ENCODE results near the gene CCDC142. TPM values are rescaled to one million over a fixed set of nuclear protein-coding genes. Genes with fewer than 3 reads are reported as not detected.

Gene CCDC142
- polyA plus RNA-seq, 1 donor (not counting 4 experiments of a cell fraction or from before 2014, with no cell fraction given), result 4.7 TPM

DNA sequence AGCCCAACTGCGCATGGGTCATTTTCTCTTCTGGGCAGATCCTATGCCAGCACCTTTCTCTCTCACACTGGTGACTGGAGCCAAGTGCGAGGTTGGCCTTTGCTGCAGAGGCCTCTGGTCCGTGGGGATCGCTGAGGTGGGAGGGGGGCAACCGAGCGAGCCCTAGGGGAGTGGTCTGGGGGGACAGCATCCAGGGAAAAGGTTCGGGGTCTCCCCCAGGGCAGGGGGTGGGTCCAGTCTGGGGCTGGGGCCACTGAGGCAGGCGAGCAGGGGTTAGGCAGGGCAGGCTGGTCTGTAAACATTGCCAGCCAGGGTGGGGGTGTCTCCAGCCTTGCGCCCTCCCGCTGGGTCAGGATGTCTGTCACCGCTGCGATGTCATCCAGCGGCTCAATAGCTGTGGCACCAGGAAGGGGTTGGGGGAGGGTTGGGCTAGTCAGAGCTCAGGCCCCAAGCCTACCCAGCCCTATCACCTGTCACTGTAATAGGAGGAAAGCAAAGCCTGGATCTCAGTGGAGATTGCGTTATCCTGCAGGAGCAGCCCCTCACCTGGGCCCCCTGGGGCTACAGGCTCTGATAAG, 56.5 kb downstream of the CCDC142 start:
- H4K20me1 ChIP-seq (ENCODE audit: control insufficient read depth, extremely low read depth, insufficient read depth, low read length), result no peaks in the 10 kb centered on the region
- peak overlapping the region; percentile 73 for H3K4me2 ChIP-seq (ENCODE audit: control insufficient read depth, extremely low read depth, insufficient read depth, low read depth, low read length)
- H3K9me1 ChIP-seq (ENCODE audit: control insufficient read depth, extremely low read depth, insufficient read depth, low read length), result peaks cover 4% of the 10 kb centered on the region
- no peak for DNase-seq (ENCODE audit: low read depth, low spot score)
- no peak for TF ChIP-seq EZH2 (IDR thresholded peaks at IDR 0.05; ENCODE audit: low read length)
- TF ChIP-seq, protein P1, sequence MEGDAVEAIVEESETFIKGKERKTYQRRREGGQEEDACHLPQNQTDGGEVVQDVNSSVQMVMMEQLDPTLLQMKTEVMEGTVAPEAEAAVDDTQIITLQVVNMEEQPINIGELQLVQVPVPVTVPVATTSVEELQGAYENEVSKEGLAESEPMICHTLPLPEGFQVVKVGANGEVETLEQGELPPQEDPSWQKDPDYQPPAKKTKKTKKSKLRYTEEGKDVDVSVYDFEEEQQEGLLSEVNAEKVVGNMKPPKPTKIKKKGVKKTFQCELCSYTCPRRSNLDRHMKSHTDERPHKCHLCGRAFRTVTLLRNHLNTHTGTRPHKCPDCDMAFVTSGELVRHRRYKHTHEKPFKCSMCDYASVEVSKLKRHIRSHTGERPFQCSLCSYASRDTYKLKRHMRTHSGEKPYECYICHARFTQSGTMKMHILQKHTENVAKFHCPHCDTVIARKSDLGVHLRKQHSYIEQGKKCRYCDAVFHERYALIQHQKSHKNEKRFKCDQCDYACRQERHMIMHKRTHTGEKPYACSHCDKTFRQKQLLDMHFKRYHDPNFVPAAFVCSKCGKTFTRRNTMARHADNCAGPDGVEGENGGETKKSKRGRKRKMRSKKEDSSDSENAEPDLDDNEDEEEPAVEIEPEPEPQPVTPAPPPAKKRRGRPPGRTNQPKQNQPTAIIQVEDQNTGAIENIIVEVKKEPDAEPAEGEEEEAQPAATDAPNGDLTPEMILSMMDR (optimal IDR thresholded peaks at IDR 0.05 in 1 of 3, IDR thresholded peaks at IDR 0.05 in 1 of 3, conservative IDR thresholded peaks at IDR 0.05 in 1 of 3; ENCODE audit: extremely low read depth in 1 of 3, insufficient read depth in 2 of 3, low read length in 3 of 3), result no peak
- H3K4me1 ChIP-seq (ENCODE audit: control insufficient read depth, extremely low read depth, insufficient read depth, low read length), result peaks cover 78% of the 10 kb centered on the region
- peak overlapping the region; percentile 72 for H3K9ac ChIP-seq (ENCODE audit: control insufficient read depth, extremely low read depth, insufficient read depth, low read length)
- dilution Hi-C loops (cut with MboI; ENCODE audit: extremely low pct_ligation_motif_present, low sequenced_read_pairs), result no loop called here
- no peaks in the 10 kb centered on the region for H3K9me3 ChIP-seq (ENCODE audit: control insufficient read depth, low read depth, low read length)
- H3K36me3 ChIP-seq (ENCODE audit: control insufficient read depth in 2 of 2, extremely low read depth in 1 of 2, insufficient read depth in 2 of 2, low read length in 2 of 2), result peaks cover 36 to 64% of the 10 kb centered on the region in 2 experiments
- no peak overlapping the region for H2AFZ ChIP-seq (ENCODE audit: control insufficient read depth, low read length)
- H3K4me3 ChIP-seq (ENCODE audit: control insufficient read depth in 2 of 3, extremely low read depth in 1 of 3, insufficient read depth in 2 of 3, low read depth in 1 of 3, low read length in 3 of 3), result no peak overlapping the region
- no peak for FAIRE-seq
- H3K27ac ChIP-seq (ENCODE audit: control insufficient read depth, insufficient read depth, low read length), result peak overlapping the region; percentile 96
- peaks cover 3% of the 10 kb centered on the region for H3K79me2 ChIP-seq (ENCODE audit: control insufficient read depth, insufficient read depth, low read length)
- no peaks in the 10 kb centered on the region for H3K27me3 ChIP-seq (ENCODE audit: control insufficient read depth, extremely low read depth, insufficient read depth, low read length)

DNA sequence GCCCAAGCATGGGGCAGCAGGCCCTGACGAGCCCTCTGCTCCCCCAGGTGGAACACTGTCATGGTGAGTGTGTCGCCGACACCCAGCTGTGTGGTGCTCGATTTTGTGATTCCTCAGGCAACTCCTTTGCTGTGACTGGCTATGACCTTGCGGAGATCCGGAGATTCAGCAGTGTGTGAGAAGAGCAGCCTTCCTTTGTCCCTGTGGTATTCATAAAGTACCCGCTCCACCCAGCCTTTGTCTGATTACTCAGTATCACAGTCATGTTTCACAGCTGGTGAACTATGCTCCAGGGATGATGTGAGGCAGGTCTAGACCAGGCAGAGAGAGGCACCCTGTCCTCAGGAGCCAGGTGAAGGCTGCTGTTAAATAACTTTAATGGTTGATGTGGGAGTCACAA, 57.3 kb downstream of the CCDC142 start:
- Histone ChIP-seq H3K4me3 (ENCODE audit: control insufficient read depth in 2 of 3, extremely low read depth in 1 of 3, insufficient read depth in 2 of 3, low read depth in 1 of 3, low read length in 3 of 3) (no peak overlapping the region), H3K4me1 (ENCODE audit: control insufficient read depth, extremely low read depth, insufficient read depth, low read length) (peaks cover 82% of the 10 kb centered on the region), H2AFZ (ENCODE audit: control insufficient read depth, low read length) (no peak overlapping the region), H3K79me2 (ENCODE audit: control insufficient read depth, insufficient read depth, low read length) (peaks cover 2% of the 10 kb centered on the region), H3K9ac (ENCODE audit: control insufficient read depth, extremely low read depth, insufficient read depth, low read length) (peak overlapping the region; percentile 76), H3K27me3 (ENCODE audit: control insufficient read depth, extremely low read depth, insufficient read depth, low read length) (no peaks in the 10 kb centered on the region), H4K20me1 (ENCODE audit: control insufficient read depth, extremely low read depth, insufficient read depth, low read length) (no peaks in the 10 kb centered on the region), H3K27ac (ENCODE audit: control insufficient read depth, insufficient read depth, low read length) (peak overlapping the region; percentile 96), H3K36me3 (ENCODE audit: control insufficient read depth in 2 of 2, extremely low read depth in 1 of 2, insufficient read depth in 2 of 2, low read length in 2 of 2) (peaks cover 28 to 56% of the 10 kb centered on the region in 2 experiments), H3K9me3 (ENCODE audit: control insufficient read depth, low read depth, low read length) (no peaks in the 10 kb centered on the region), H3K4me2 (ENCODE audit: control insufficient read depth, extremely low read depth, insufficient read depth, low read depth, low read length) (peak overlapping the region; percentile 73), H3K9me1 (ENCODE audit: control insufficient read depth, extremely low read depth, insufficient read depth, low read length) (peaks cover 4% of the 10 kb centered on the region)
- TF ChIP-seq, protein P1 (optimal IDR thresholded peaks at IDR 0.05 in 1 of 3, IDR thresholded peaks at IDR 0.05 in 1 of 3, conservative IDR thresholded peaks at IDR 0.05 in 1 of 3; ENCODE audit: extremely low read depth in 1 of 3, insufficient read depth in 2 of 3, low read length in 3 of 3), result no peak
- TF ChIP-seq EZH2 (IDR thresholded peaks at IDR 0.05; ENCODE audit: low read length), result no peak
- DNase-seq (ENCODE audit: low read depth, low spot score), result peak; percentile 97
- dilution Hi-C loops (cut with MboI; ENCODE audit: extremely low pct_ligation_motif_present, low sequenced_read_pairs), result no loop called here
- peak; percentile 96 for FAIRE-seq

Data from keratinocyte (primary cell).